ENCODE results near the gene CKAP2L. TPM values are rescaled to one million over a fixed set of nuclear protein-coding genes. Genes with fewer than 3 reads are reported as not detected.

The CKAP2L gene
- total RNA-seq, 2 experiments from 2014 or later = 63.3 to 66.3 TPM

DNA sequence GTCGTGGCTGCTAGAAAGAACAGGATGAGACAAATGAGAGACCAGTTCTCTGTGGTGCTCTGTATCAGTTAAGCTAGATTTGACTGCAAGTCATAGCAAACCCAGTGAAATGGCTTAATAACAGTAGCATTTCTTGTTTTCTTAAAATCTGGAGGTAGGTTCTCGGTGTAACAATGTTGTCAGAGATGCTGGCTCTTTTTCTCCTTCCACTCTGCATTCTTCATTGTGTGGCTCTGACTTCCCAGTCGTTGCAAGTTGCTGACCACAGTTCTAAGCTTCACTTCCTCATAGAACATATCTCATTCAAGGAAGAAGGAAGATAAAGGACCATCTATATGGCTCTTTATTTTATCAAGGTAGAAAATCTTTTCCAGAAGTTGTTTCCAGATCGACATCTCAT is 7.9 kb upstream of the CKAP2L start:
- POLR2A ChIA-PET = interaction anchor here (1.0 to 3.1 kb wide), 2 partner anchors 9 to 112 kb away, joined by 3 to 15 read pairs; partner anchors contain the start of gene CKAP2L
- Mint-ChIP-seq H3K27me3 (no peaks in the 10 kb centered on the region), H3K4me1 (peaks cover 37% of the 10 kb centered on the region), H3K36me3 (ENCODE audit: low read depth) (peaks cover 24% of the 10 kb centered on the region), H3K4me3 (no peak overlapping the region), H3K27ac (no peak overlapping the region), H3K9me3 (peaks cover 4% of the 10 kb centered on the region)
- CTCF ChIA-PET = interaction anchor here (1.5 to 2.3 kb wide), 2 partner anchors 113 to 169 kb away, joined by 3 to 6 read pairs; no protein-coding TSS in a partner anchor
- DNase-seq = no peak

DNA sequence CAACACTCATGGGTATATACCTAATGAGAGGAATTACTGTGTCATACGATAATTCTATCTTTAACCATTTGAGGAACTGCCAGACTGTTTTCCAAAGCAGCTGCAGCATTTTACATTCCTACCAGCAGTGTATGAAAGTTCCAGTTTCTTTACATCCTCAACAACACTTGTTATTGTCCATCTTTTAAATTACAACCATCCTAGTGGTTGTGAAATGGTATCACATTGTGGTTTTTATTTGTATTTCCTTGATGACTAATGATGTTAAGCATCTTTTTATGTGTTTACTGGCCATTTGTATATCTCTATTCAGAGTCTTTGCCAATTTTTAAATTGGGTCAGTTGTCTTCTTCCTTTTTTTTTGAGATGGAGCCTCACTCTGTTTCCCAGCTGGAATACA is 4.0 kb upstream of the CKAP2L start:
- H3K4me3 Mint-ChIP-seq = peak overlapping the region; percentile 51
- POLR2A ChIA-PET = interaction anchor here (1.0 kb wide), 1 partner anchor 14 kb away, joined by 3 read pairs; no protein-coding TSS in a partner anchor
- peaks cover 7% of the 10 kb centered on the region for H3K9me3 Mint-ChIP-seq
- no peak for DNase-seq
- peaks cover 27% of the 10 kb centered on the region for H3K36me3 Mint-ChIP-seq (ENCODE audit: low read depth)
- CTCF ChIA-PET = interaction anchor here (1.2 to 1.3 kb wide), 2 partner anchors 11 to 19 kb away, joined by 3 to 4 read pairs; no protein-coding TSS in a partner anchor
- H3K4me1 Mint-ChIP-seq = peaks cover 41% of the 10 kb centered on the region
- H3K27ac Mint-ChIP-seq = peak overlapping the region; percentile 71
- H3K27me3 Mint-ChIP-seq = no peaks in the 10 kb centered on the region

DNA sequence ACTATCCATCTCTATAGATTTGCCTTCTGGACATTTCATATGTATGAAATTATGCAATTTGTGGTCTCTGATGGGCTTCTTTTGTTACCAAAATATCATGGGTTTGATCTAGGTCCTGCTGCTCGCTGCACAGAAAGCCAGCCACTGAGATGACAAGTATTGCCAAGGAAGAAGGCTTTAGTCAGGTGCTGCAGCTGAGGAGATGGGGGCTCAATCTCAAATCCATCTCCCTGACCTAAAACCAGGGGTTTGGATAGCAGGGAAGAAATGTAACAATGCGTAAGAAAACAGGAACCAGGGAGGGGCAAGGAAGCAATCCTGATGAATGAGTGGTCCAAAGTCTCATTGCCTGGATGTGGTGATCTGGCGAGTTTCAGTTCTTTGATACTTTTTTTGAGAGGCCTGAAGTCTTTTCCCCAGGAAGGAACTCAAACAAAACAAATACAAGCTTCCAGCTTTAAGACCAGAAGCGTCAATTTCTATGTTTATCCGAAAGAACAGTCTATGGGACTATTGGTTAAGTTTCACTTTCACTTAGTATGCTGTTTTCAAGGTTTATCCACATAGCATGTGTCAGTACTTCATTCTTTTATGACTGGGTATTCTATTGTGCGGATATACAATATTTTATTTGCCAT is 3.4 kb upstream of the CKAP2L start:
- H3K4me3 Mint-ChIP-seq = peak overlapping the region; percentile 51
- no peaks in the 10 kb centered on the region for H3K27me3 Mint-ChIP-seq
- CTCF ChIA-PET = interaction anchor here (1.2 to 1.4 kb wide), 3 partner anchors 11 to 117 kb away, joined by 3 to 4 read pairs (median 4); no protein-coding TSS in a partner anchor
- peaks cover 7% of the 10 kb centered on the region for H3K9me3 Mint-ChIP-seq
- POLR2A ChIA-PET = interaction anchor here (1.0 kb wide), 1 partner anchor 13 kb away, joined by 3 read pairs; no protein-coding TSS in a partner anchor
- H3K4me1 Mint-ChIP-seq = peaks cover 48% of the 10 kb centered on the region
- peak overlapping the region; percentile 71 for H3K27ac Mint-ChIP-seq
- no peak for DNase-seq
- peaks cover 34% of the 10 kb centered on the region for H3K36me3 Mint-ChIP-seq (ENCODE audit: low read depth)

DNA sequence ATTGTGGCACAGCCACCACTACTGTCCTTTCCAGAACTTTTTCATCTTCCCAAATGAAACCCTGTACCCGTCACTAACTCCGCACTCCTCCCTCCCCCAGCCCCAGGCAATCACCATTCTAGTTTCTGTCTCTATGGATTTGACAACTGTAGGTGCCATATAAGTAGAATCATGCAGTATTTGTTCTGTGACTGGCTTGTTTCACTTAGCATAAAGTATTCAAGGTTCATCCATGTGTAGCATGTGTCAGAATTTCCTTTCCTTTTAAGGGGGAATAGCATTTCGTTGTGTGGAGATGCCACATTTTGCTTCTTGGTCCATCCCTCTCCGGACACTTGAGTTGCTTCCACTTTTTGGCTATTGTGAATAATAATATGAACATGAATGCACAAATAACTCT is 842 bp upstream of the CKAP2L start:
- no peaks in the 10 kb centered on the region for H3K27me3 Mint-ChIP-seq
- ChIA-PET POLR2A (interaction anchor here (0.7 to 3.3 kb wide), 9 partner anchors 9 to 181 kb away, joined by 3 to 15 read pairs (median 5); partner anchors contain the start of gene CHCHD5), CTCF (interaction anchor here (1.4 to 1.6 kb wide), 2 partner anchors 120 to 177 kb away, joined by 3 to 6 read pairs; no protein-coding TSS in a partner anchor)
- peaks cover 7% of the 10 kb centered on the region for H3K9me3 Mint-ChIP-seq
- peak overlapping the region; percentile 98 for H3K27ac Mint-ChIP-seq
- H3K36me3 Mint-ChIP-seq (ENCODE audit: low read depth) = peaks cover 48% of the 10 kb centered on the region
- H3K4me1 Mint-ChIP-seq = peaks cover 63% of the 10 kb centered on the region
- H3K4me3 Mint-ChIP-seq = peak overlapping the region; percentile 89
- DNase-seq = no peak

DNA sequence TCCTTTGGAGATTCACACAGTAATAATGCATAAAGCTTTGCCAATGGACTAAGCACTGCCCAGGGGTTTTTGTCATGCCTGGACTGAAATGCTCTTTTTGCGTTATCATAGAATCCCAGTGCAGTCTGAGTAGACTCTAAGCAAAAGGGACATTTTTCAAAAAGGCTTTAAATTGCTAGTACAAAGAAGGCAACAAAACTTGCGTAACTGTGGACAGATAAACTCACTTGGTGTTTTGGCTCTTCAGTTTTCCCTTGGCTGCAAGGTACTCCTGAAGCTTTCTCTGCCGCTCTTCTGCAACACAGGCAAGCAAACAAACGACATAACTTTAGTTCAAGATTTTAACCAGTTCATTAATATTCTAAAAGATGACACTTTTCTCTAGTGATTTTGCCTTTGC is 2.1 kb downstream of the CKAP2L start:
- peaks cover 63% of the 10 kb centered on the region for H3K4me1 Mint-ChIP-seq
- no peaks in the 10 kb centered on the region for H3K27me3 Mint-ChIP-seq
- no peak for DNase-seq
- peak overlapping the region; percentile 89 for H3K4me3 Mint-ChIP-seq
- H3K36me3 Mint-ChIP-seq (ENCODE audit: low read depth) = peaks cover 62% of the 10 kb centered on the region
- peaks cover 2% of the 10 kb centered on the region for H3K9me3 Mint-ChIP-seq
- H3K27ac Mint-ChIP-seq = peak overlapping the region; percentile 19
- CTCF ChIA-PET = interaction anchor here (0.9 to 3.0 kb wide), 5 partner anchors 9 to 179 kb away, joined by 3 to 22 read pairs (median 5); no protein-coding TSS in a partner anchor
- POLR2A ChIA-PET = interaction anchor here (0.9 to 3.3 kb wide), 7 partner anchors 12 to 179 kb away, joined by 3 to 15 read pairs (median 7); partner anchors contain the start of gene SLC20A1

DNA sequence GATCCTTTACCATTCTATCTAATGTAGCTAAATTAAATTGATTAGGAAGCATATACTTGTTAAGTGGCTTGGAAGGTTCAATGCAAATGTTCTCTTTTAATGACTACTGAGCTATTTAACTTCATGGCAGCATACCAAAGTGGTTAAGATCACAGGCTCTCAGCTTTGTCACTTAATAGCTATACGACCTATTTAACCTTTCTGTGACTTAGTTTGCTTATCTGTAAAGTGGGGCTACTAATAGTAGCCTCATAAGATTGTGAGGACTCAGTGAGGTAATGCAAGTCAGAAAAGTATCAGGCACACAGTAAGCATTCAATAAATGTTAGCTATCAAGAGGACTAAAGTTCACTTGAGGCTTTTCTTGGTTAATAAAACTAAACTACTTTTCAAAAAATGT is 4.3 kb downstream of the CKAP2L start:
- peaks cover 78% of the 10 kb centered on the region for H3K36me3 Mint-ChIP-seq (ENCODE audit: low read depth)
- H3K4me3 Mint-ChIP-seq = no peak overlapping the region
- POLR2A ChIA-PET = interaction anchor here (1.3 kb wide), 1 partner anchor 8 kb away, joined by 3 read pairs; no protein-coding TSS in a partner anchor
- H3K27me3 Mint-ChIP-seq = no peaks in the 10 kb centered on the region
- H3K4me1 Mint-ChIP-seq = peaks cover 66% of the 10 kb centered on the region
- CTCF ChIA-PET = interaction anchor here (0.9 to 1.6 kb wide), 4 partner anchors 10 to 125 kb away, joined by 3 to 11 read pairs (median 4); no protein-coding TSS in a partner anchor
- H3K27ac Mint-ChIP-seq = no peak overlapping the region
- no peak for DNase-seq
- no peaks in the 10 kb centered on the region for H3K9me3 Mint-ChIP-seq

DNA sequence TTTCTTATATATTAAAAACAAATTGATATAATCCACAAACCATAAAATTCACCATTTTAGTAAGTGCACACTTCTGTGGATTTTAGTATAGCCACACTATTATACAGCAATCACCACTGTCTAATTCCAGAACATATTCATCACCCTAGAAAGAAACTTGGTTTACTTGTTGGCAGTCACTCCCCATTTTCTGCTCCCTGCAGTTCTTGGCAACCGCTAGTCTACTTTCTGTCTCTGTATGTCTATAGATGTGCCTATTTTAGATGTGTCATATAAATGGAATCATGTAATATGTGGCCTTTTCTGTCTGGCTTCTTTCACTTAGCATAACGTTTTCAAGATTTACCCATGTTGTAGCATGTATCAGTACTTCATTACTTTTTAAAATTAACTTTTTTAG is 5.7 kb downstream of the CKAP2L start:
- POLR2A ChIA-PET = no interaction called here
- H3K27me3 Mint-ChIP-seq = no peaks in the 10 kb centered on the region
- no peak for DNase-seq
- no peak overlapping the region for H3K4me3 Mint-ChIP-seq
- H3K27ac Mint-ChIP-seq = no peak overlapping the region
- H3K4me1 Mint-ChIP-seq = peaks cover 77% of the 10 kb centered on the region
- H3K36me3 Mint-ChIP-seq (ENCODE audit: low read depth) = peaks cover 84% of the 10 kb centered on the region
- CTCF ChIA-PET = no interaction called here
- no peaks in the 10 kb centered on the region for H3K9me3 Mint-ChIP-seq

DNA sequence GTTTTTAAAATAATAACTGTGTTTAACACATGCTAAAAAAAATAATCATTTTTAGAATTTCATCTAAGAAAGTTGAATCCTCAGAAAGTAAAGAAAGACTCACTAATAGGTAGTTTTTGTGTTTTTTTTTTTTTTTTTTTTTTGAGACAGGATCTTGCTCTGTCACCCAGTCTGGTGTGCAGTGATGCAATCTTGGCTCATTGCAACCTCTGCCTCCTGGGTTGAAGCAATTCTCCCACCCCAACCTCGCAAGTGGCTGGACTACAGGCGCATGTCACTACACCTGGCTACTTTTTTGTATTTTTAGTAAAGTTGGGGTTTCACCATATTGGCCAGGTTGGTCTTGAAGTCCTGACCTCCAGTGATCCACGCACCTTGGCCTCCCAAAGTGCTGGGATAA is 7.1 kb downstream of the CKAP2L start:
- DNase-seq = no peak
- Mint-ChIP-seq H3K27me3 (no peaks in the 10 kb centered on the region), H3K4me1 (peaks cover 73% of the 10 kb centered on the region), H3K27ac (no peak overlapping the region), H3K9me3 (no peaks in the 10 kb centered on the region), H3K4me3 (no peak overlapping the region), H3K36me3 (ENCODE audit: low read depth) (peaks cover 82% of the 10 kb centered on the region)
- POLR2A ChIA-PET = no interaction called here
- CTCF ChIA-PET = no interaction called here

DNA sequence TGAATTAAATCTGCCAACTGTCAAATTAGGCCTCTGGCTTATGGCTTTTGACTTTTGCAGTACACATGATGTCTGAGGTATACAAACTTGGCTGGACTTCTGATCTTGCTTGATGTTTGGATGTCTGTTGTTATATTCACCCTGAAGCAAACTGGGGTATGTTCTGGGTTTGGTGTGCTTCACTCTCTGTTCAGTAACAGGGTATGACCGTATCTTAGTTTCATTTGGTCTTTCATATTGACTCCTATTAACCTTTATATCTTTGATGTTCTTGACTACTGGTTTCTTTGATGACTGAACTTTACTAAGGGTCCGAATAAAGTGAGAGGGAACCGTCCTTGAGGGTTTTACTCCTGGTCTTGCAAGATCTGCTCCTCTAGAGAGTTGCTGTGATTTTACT is 8.2 kb downstream of the CKAP2L start:
- Mint-ChIP-seq H3K4me1 (peaks cover 70% of the 10 kb centered on the region), H3K36me3 (ENCODE audit: low read depth) (peaks cover 79% of the 10 kb centered on the region), H3K27me3 (no peaks in the 10 kb centered on the region), H3K27ac (no peak overlapping the region), H3K9me3 (no peaks in the 10 kb centered on the region), H3K4me3 (no peak overlapping the region)
- POLR2A ChIA-PET = interaction anchor here (0.9 to 3.1 kb wide), 3 partner anchors 7 to 129 kb away, joined by 3 to 17 read pairs (median 3); partner anchors contain the start of gene CKAP2L
- DNase-seq = no peak
- CTCF ChIA-PET = interaction anchor here (1.1 to 8.3 kb wide), 3 partner anchors 126 to 185 kb away, joined by 3 to 188 read pairs (median 38); no protein-coding TSS in a partner anchor

DNA sequence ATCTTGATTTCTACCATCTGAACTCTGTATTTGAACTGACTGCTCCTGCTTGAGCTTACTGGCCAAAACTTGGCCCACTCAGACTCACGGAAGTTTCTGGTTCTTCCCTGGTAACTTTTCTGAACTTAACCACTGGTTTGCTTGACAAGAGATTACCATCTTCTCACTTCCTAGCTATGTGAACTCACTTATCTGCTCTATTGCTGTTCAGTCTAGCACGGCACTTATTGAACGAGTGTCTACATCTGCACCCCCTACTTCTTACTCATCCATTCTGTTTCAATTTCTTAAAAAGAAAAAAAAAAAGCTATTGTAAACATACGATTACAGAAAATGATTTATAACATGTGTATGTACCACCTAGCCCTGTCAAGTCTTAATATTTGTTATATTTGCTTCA is 9.0 kb downstream of the CKAP2L start:
- Mint-ChIP-seq H3K4me1 (peaks cover 74% of the 10 kb centered on the region), H3K4me3 (no peak overlapping the region), H3K27ac (peak overlapping the region; percentile 25), H3K36me3 (ENCODE audit: low read depth) (peaks cover 81% of the 10 kb centered on the region), H3K9me3 (no peaks in the 10 kb centered on the region), H3K27me3 (no peaks in the 10 kb centered on the region)
- ChIA-PET CTCF (interaction anchor here (1.1 to 8.3 kb wide), 4 partner anchors 127 to 274 kb away, joined by 3 to 188 read pairs (median 20); no protein-coding TSS in a partner anchor), POLR2A (interaction anchor here (0.9 to 3.1 kb wide), 6 partner anchors 8 to 185 kb away, joined by 3 to 17 read pairs (median 3); partner anchors contain the start of gene CKAP2L)
- no peak for DNase-seq

DNA sequence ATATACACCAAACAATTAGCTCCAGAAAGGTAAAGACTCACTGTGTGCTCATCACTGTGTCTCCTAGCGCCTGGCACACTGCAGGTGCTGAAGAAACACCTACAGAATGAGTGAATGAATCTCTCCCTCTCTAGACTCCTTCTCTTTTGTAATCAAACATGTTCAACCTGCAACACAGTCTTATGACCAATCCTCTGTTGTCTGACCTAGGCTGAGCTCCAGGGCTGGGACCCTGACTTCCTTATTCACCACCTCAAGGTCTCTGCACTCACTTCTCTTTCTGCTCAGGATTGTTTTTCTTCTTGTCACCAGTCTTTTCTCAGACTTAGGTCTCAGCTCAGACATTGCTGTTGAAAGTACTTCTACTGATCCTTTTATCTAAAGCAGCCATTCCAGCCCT is 9.8 kb downstream of the CKAP2L start:
- POLR2A ChIA-PET = interaction anchor here (0.9 to 3.1 kb wide), 6 partner anchors 9 to 186 kb away, joined by 3 to 17 read pairs (median 3); partner anchors contain the start of genes CKAP2L and SLC20A1
- no peak overlapping the region for H3K27ac Mint-ChIP-seq

DNA sequence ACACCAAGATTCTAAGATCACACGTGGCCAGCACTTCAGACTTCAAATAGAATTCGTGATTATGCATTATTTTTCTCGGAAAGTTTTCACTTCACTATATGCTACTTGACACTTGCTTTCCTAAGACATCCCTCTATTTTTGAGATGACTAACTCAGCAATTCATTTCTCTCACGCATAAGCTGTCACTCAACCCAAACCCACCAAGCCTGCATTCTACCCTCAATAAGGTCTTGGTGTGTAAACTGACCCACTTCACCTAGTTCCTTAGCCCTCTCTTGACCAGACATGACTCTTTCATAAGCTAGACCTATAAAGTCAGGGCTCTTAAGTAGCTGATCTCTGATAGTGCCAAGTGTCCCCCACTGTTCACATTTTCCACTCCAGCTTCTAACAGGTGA is 11.7 kb downstream of the CKAP2L start:
- ChIA-PET POLR2A (interaction anchor here (1.0 to 2.1 kb wide), 6 partner anchors 9 to 133 kb away, joined by 3 to 12 read pairs (median 4); partner anchors contain the start of genes CKAP2L and SLC20A1), CTCF (interaction anchor here (0.9 to 8.3 kb wide), 6 partner anchors 10 to 189 kb away, joined by 3 to 188 read pairs (median 4); no protein-coding TSS in a partner anchor)
- no peak for DNase-seq
- no peak overlapping the region for H3K4me3 Mint-ChIP-seq
- peaks cover 76% of the 10 kb centered on the region for H3K4me1 Mint-ChIP-seq
- no peaks in the 10 kb centered on the region for H3K9me3 Mint-ChIP-seq
- peaks cover 88% of the 10 kb centered on the region for H3K36me3 Mint-ChIP-seq (ENCODE audit: low read depth)
- no peak overlapping the region for H3K27ac Mint-ChIP-seq
- H3K27me3 Mint-ChIP-seq = no peaks in the 10 kb centered on the region

More for the DNA sequence above, 9.8 kb downstream of the CKAP2L start:
- Mint-ChIP-seq H3K27me3 (no peaks in the 10 kb centered on the region), H3K36me3 (ENCODE audit: low read depth) (peaks cover 89% of the 10 kb centered on the region), H3K9me3 (no peaks in the 10 kb centered on the region), H3K4me3 (no peak overlapping the region), H3K4me1 (peaks cover 80% of the 10 kb centered on the region)
- no peak for DNase-seq
- CTCF ChIA-PET = interaction anchor here (0.6 to 8.3 kb wide), 4 partner anchors 131 to 273 kb away, joined by 3 to 188 read pairs (median 20); no protein-coding TSS in a partner anchor
